ENCODE data around the gene EMC6.
A peak's percentile ranks its signal among the peaks of the same experiment; 100 is the strongest.

The EMC6 gene

GRCh38 chr17:3668279-3669084, at the start of gene EMC6, which contains the start of gene TAX1BP3:
TSS of gene EMC6 (plus strand) at chr17:3668812. CDS start at chr17:3669147, 335 bp downstream.
TSS of gene TAX1BP3 (minus strand) at chr17:3668578. CDS start at chr17:3668526, 52 bp downstream.
- no peak for TF ChIP-seq CTCF (IDR thresholded peaks at IDR 0.05; ENCODE audit: insufficient read depth, missing control alignments)
- no peak for FAIRE-seq

GRCh38 chr17:3621146-3621720, 47.4 kb upstream of the EMC6 start:
- no peak for TF ChIP-seq CTCF (IDR thresholded peaks at IDR 0.05; ENCODE audit: insufficient read depth, missing control alignments)
- DNase-seq (ENCODE audit: insufficient read length, low spot score) = no peak
- FAIRE-seq = no peak

More at GRCh38 chr17:3668279-3669084, at the start of gene EMC6, which contains the start of gene TAX1BP3:
- peak; percentile 99 for DNase-seq (ENCODE audit: insufficient read length, low spot score)

- DNase-seq (ENCODE audit: insufficient read length, low spot score) (no peak), FAIRE-seq (no peak)
- TF ChIP-seq CTCF (IDR thresholded peaks at IDR 0.05; ENCODE audit: insufficient read depth, missing control alignments) = no peak
Observed at GRCh38 chr17:3622977-3623594, 45.5 kb upstream of the EMC6 start.

GRCh38 chr17:3626831-3627768, 41.5 kb upstream of the EMC6 start:
- TF ChIP-seq CTCF (IDR thresholded peaks at IDR 0.05; ENCODE audit: insufficient read depth, missing control alignments) = no peak
- DNase-seq (ENCODE audit: insufficient read length, low spot score) = no peak
- no peak for FAIRE-seq

GRCh38 chr17:3627769-3628167, 40.8 kb upstream of the EMC6 start:
- no peak for TF ChIP-seq CTCF (IDR thresholded peaks at IDR 0.05; ENCODE audit: insufficient read depth, missing control alignments)

GRCh38 chr17:3630781-3631180, 37.8 kb upstream of the EMC6 start:
- FAIRE-seq (no peak), DNase-seq (ENCODE audit: insufficient read length, low spot score) (no peak)
- no peak for TF ChIP-seq CTCF (IDR thresholded peaks at IDR 0.05; ENCODE audit: insufficient read depth, missing control alignments)

More at GRCh38 chr17:3627769-3628167, 40.8 kb upstream of the EMC6 start:
- no peak for FAIRE-seq
- no peak for DNase-seq (ENCODE audit: insufficient read length, low spot score)
